GM21737 (cell line): ENCODE data around the gene GABPB2.

Experiments used
- ATAC-seq: cut with Tn5 transposase; IDR thresholded peaks from one replicate; pipeline ENCODE4 v1.9.1; 2021; ENCODE audit warnings: mild to moderate bottlenecking, moderate library complexity; ENCODE audit not compliant: unreplicated experiment

Gene GABPB2

DNA sequence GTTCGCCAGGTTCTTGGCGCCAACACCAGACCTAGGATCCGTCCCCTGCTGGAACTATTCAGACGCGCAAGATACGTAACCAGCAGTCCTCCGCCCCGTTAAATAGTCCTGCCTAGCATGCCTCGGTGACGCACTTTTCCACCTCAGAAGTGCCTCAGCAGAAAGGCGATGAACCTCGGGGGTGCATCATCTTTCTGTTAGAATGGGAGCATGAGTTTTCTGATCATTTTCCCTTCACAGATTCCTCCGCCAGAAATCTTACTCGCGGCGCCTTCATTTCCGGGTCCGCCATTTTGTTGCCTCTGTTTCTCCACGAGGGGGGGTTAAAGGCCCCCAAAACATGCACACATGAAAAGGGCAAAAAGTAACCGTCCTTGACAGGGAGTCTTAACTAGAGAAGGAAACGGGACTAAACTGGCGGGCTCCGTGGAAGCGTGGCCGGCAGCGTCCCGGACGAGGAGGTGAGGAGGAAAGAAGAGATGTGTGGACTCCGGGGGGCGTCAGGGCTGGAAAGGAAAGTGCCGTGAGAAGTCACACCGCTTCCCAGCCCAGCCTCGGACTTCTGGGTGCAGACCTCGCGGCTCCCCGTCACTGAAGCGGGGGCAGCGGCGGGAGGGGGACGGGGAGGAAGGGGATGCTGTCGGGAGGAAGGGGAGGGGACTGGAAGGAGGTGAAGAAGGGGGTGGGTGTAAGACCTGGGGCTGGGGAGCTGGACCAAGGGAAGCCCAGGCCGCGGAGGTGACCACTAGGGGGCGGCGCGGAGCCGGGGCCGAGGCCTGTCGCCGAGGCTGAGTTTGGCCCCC lies at the start of gene GABPB2:
GABPB2 (plus strand) TSS at position 288 of the 803 bp plus-strand sequence. CDS start 17,429 bp downstream, outside the sequence.
- peak; percentile 79 for ATAC-seq

DNA sequence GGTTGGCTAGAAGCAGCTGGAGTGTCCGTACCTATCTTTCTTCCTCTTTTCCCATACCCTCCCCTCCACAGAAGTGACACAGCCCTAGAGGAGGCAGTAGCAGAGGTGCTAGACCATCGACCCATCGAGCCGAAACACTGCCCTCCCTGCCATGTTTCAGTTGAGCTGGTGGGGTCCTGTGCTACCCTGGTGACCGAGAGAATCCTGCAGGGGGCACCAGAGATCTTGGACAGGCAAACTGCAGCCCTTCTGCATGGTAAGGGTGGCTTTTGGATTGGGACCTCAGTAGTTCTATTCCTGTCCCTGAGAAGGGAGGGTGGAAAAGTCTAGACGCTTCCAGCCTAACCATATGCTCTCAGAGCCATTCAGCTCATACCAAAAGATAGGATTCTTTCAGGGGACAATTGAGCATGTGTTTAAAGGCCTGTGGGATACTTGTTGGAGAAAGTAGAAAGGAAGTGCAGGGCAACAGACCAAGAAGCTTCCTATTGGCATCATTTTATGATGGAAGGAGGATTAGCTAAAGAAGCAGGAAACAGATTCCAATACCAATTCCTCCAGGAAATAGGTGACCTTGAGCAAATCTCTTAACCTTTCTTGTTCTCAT lies 45.9 kb upstream of the GABPB2 start:
- no peak for ATAC-seq

GRCh38 chr1:151026460-151026859 lies 44.1 kb upstream of the GABPB2 start:
- ATAC-seq = no peak

- ATAC-seq = no peak
Observed at GRCh38 chr1:151032164-151032563, 38.4 kb upstream of the GABPB2 start.

GRCh38 chr1:151035167-151035566 lies 35.4 kb upstream of the GABPB2 start:
- no peak for ATAC-seq

GRCh38 chr1:151036356-151036755 lies 34.2 kb upstream of the GABPB2 start, which contains the start of gene BNIPL:
Gene BNIPL, plus strand, starts transcription at chr1:151036586. Its CDS starts 140 bp downstream, at chr1:151036726.
- no peak for ATAC-seq

DNA sequence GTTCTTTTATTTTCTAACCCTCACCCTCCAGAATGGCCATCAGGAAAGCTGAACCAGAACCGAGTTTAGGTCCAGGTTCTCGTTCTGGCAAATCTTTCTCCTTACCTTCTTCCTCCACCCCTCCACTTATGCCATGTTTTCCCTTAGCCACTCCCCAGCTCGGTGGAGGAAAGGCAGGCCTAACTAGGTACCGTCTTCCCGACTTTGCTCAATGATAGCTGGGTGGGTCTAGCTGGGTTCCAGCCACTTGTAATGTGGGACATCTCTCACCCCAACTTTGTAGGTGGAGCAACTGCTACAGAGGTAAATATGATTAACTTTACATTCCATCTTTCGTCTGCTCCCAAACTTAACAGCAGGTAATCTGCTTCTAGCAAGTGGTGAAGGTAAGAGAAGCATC lies 33.5 kb upstream of the GABPB2 start:
- ATAC-seq = no peak

DNA sequence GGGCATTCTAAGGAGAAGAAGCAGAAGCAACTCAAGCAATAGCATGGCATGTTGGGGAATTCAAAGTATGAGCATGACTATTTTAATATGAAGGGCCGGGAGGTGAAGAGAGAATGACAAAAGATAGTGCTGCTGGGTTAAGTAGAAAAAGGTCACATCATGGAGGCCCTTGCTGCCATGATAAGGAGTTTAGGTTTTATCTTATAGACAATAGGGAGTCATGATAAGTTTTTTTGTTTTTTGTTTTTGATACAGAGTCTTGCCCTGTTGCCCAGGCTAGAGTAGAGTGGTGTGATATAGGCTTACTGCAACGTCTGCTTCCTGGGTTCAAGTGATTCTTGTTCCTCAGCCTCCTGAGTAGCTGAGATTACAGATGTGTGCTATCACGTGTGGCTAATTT lies 31.0 kb upstream of the GABPB2 start:
- no peak for ATAC-seq

GRCh38 chr1:151043163-151043562 lies 27.4 kb upstream of the GABPB2 start:
- no peak for ATAC-seq

DNA sequence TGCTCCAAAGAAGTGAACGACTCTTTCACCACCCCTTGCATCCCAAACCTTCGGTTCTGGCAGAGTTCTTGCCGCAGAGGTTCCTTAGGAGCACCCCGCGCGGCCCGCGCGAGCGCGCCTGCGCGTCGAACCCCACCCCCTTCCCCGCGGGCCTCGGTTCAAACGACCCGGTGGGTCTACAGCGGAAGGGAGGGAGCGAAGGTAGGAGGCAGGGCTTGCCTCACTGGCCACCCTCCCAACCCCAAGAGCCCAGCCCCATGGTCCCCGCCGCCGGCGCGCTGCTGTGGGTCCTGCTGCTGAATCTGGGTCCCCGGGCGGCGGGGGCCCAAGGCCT lies 23.0 kb upstream of the GABPB2 start, which contains the start of gene C1orf56:
C1orf56 (plus strand) TSS at position 161 of the 334 bp plus-strand sequence; CDS start at position 258, 97 bp downstream.
- ATAC-seq = peak; percentile 54

DNA sequence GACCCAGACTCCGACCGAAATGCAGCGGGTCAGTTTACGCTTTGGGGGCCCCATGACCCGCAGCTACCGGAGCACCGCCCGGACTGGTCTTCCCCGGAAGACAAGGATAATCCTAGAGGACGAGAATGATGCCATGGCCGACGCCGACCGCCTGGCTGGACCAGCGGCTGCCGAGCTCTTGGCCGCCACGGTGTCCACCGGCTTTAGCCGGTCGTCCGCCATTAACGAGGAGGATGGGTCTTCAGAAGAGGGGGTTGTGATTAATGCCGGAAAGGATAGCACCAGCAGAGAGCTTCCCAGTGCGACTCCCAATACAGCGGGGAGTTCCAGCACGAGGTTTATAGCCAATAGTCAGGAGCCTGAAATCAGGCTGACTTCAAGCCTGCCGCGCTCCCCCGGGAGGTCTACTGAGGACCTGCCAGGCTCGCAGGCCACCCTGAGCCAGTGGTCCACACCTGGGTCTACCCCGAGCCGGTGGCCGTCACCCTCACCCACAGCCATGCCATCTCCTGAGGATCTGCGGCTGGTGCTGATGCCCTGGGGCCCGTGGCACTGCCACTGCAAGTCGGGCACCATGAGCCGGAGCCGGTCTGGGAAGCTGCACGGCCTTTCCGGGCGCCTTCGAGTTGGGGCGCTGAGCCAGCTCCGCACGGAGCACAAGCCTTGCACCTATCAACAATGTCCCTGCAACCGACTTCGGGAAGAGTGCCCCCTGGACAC lies 22.5 kb upstream of the GABPB2 start:
- peak; percentile 49 for ATAC-seq

DNA sequence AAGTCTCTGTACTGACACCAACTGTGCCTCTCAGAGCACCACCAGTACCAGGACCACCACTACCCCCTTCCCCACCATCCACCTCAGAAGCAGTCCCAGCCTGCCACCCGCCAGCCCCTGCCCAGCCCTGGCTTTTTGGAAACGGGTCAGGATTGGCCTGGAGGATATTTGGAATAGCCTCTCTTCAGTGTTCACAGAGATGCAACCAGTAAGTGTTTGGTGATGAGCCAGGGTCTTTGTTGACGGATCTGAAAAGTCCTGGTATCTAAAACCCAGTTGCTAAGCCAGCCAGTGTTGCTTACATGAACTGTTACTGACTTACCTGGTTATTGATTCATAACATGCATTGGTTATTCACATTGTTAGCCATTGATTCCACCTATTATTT lies 21.9 kb upstream of the GABPB2 start:
- no peak for ATAC-seq

GRCh38 chr1:151049458-151049857 lies 21.1 kb upstream of the GABPB2 start:
- no peak for ATAC-seq

GRCh38 chr1:151050051-151050688 lies 20.4 kb upstream of the GABPB2 start:
- no peak for ATAC-seq

GRCh38 chr1:151051356-151052009 lies 19.1 kb upstream of the GABPB2 start:
- ATAC-seq = no peak

DNA sequence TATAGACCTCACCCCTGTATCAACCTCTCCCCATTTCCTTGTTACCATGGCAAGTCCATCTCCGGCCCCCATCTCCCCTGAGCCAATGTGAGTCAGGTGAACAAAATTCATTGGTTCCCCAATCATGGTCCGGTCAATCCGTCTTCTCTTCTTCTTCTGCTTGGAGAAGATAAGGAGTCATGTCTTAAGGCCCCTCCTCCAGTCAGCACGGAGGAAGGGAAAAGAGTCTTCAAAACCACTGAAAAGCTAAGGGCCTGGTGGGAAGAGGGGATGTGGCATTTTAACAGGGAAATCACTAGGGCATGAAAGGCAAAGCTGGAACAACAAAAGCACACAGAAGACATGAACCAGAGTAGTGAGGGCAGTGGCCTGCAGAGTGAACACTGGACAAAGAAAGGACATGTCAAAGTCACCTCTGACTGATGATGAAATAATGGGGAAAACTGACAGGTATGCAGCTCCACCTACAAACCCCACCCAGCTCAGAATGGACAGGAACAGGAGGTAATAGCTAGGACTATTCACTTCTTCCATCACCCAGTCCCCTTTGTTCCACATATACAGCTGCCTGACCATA lies 15.5 kb upstream of the GABPB2 start:
- no peak for ATAC-seq

DNA sequence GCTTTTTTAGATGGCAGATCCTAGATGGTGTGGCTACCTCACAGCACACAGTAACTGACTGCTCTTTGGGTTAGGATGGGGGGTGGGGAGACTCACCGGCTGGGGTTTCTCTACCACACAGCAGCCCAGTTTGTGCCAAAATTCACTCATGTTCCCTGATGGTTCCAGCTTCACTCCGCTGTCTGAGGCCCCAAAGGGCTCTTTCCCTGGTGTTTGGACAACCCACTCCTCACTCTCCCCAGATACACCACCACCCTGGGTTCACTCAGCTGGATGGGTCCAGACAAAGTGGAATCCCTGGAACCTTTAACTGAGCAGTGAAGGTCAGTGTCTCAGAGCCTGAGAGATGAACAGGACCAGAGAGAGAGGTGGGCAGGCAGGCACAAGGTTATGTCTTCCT lies 15.0 kb upstream of the GABPB2 start:
- no peak for ATAC-seq

- ATAC-seq = no peak
Observed at GRCh38 chr1:151056149-151056548, 14.4 kb upstream of the GABPB2 start.

DNA sequence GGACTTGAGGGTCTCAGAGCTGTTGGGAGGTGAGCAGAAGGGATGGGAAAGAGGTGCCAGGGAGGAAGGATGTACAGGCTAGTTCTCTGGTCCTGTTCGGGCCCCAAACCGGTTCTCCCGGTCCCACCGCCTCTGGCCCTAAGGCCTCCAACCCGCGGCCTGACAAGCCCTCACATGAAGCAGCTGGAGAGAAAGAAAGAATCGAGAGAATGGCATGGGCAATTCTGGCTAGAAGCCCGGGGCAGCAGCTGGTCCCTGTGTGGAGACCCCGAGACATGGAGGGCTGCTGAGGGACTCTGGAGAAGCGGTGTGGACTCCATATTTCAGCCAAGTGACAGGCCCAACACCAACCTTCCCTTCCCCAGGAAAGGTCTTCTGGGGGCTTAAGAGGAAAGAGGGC lies 11.9 kb upstream of the GABPB2 start:
- ATAC-seq = no peak
